GM12801 (cell line): ENCODE measurements around the gene SH2D3C.

ENCODE experiments used
- TF ChIP-seq, protein P1 (sequence below): IDR thresholded peaks from one replicate; pipeline ENCODE4 v1.5.1; 2011; ENCODE audit warnings: control low read depth; ENCODE audit not compliant: insufficient read length; ENCODE audit errors: extremely low read depth

Gene SH2D3C

DNA sequence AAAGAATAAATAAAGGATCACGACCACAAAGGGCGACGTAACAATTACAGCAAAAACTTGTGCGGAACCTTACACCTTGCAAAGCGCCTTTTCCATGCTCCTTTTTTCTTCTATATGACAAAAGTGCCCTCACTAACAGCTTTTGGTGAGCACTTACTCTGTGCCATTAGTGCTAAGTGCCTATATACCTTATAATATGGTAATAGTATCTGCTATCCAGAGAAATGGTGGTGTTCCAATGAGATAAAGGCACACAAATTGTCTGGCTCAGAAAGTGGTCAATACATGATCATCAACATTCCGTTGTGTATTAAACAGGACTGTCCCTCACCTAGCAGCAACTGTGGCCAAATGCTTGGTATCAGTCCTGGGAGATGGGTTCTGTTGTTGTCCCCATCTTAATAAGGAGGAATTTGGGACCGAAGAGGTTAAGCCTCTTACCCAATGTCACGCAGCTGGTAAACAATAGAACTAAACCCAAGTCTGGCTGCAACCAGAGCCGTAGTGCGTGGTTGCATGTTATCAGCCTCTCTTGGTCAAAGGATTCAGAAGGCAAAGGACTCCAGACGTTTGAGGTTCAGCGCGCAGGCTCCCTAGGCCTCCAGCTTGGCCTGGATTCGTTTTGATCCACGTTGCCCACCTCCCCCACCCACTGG is 42.8 kb downstream of the SH2D3C start:
- TF ChIP-seq, protein P1, sequence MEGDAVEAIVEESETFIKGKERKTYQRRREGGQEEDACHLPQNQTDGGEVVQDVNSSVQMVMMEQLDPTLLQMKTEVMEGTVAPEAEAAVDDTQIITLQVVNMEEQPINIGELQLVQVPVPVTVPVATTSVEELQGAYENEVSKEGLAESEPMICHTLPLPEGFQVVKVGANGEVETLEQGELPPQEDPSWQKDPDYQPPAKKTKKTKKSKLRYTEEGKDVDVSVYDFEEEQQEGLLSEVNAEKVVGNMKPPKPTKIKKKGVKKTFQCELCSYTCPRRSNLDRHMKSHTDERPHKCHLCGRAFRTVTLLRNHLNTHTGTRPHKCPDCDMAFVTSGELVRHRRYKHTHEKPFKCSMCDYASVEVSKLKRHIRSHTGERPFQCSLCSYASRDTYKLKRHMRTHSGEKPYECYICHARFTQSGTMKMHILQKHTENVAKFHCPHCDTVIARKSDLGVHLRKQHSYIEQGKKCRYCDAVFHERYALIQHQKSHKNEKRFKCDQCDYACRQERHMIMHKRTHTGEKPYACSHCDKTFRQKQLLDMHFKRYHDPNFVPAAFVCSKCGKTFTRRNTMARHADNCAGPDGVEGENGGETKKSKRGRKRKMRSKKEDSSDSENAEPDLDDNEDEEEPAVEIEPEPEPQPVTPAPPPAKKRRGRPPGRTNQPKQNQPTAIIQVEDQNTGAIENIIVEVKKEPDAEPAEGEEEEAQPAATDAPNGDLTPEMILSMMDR: no peak

DNA sequence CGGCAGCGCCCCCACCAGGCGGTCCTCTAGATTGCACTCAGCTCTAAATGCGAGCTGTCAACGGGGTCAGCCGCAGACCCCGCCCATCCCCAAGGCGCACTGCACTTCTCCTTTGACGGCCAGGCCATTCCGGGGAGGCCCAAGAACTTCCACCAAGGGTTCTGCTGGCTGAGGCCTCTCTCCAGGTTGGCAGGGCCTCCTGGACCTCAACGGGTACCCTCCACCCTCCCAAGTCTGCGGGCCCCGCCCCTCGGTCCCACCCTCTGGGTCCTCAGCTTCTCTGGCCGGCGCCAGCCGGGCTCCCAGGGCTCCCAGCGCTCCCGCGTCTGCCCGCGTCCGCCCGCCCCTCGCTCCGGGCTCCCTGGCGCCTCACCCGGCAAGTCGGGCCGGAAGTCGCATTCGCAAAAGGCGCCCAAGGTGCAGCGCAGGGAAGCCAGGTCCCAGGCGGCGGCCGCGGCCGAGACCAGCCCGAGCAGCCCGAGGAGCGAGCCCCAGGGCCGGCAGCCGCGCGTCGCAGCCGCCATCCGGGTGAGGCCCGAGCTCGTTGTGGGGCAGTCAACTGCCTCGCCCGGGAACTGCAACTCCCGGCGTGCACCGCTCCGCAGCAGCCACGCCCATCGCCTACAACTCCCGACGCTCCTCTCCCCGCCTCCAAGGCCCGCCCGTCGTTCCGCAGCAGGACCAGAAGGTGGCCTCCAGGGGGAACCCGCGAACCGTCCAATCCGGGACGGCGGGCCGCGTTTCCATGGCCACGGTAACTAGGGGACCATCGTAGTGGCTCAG is 43.5 kb downstream of the SH2D3C start, which contains the start of gene TOR2A:
Gene TOR2A, minus strand, starts transcription at position 548 of the 783 bp plus-strand sequence. Its CDS starts 24 bp downstream, at position 524.
- TF ChIP-seq, protein P1: no peak

DNA sequence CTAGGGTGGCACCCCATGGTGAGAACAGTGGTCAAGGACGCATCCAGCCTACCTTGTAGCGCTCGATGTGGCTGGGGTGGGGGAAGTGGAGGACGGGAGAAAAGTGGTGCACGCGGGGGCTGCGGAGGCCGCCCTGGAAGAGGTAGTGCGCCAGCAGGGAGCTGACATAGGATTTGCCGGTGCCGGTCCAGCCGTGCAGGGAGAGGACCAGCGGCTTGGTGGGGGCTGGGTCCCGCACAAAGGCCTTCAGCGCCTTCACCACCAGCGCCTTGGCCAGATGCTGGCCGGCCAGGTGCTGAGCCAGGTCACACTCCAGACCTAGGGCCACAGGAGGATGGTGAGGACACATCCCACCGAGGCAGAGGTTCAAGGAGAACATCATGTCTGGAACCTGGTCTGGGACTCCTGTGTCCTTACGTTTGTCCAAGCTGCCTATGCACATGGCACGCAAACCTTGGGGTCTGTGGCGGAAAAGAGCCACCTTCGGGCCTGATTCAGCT is 44.2 kb downstream of the SH2D3C start:
- TF ChIP-seq, protein P1: no peak

DNA sequence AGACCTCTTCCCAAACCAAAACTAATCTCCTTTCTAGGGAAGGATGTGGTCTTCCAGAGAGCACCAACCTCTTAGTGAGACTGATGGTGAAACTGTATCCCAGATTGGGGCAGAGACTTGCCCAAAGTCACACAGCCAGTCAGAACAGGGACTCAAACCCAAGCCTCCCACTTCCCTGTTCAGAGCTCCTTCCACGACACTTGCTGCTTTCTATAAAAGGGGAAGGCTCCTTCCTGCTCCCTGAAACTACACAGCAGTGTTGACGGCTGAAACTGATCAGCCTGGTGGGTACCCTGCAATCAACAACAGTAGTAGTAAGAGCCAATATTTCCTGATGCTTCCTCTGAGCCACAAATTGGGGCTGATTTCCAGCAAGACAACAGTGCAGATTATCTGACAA is 44.9 kb downstream of the SH2D3C start:
- TF ChIP-seq, protein P1: no peak

DNA sequence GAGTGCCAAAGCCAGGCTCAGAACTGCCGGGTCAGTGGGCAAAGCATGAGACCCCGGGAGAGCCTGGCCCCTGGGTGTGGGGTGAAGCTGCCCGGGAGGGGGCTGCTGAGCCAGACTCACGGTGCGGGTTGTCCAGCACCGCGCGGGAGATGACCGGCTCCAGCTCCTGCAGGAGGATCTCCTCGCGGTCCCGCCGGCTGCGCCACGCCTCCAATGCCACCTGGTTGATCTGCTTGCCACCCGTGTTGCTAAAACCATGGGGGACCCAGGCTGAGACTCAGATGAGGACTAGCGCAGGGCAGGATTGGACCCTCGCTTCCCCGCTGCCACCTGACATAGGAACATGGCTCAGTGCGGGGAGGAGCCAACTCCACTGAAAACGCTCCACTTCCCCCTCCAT is 46.0 kb downstream of the SH2D3C start:
- TF ChIP-seq, protein P1: no peak

DNA sequence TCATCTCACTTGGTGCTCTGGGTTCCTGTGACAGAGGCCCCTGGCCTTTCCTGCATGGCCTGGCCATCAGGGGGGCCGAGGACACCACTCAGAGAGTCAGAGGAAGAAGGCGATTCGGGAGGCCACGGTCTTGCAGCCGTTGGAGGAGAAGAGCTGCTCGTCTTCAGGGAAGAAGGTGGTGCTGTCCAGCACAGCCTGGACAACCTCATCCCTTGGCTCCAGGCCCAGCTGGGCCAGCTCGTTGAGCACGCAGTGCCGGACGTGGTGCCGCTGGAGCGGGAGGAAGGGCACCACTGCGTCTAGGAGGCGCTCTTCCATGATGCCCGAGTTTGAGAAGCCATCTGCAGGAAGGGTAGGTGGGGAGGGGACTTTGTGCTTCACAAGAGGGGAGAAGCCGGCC is 46.5 kb downstream of the SH2D3C start:
- TF ChIP-seq, protein P1: no peak

DNA sequence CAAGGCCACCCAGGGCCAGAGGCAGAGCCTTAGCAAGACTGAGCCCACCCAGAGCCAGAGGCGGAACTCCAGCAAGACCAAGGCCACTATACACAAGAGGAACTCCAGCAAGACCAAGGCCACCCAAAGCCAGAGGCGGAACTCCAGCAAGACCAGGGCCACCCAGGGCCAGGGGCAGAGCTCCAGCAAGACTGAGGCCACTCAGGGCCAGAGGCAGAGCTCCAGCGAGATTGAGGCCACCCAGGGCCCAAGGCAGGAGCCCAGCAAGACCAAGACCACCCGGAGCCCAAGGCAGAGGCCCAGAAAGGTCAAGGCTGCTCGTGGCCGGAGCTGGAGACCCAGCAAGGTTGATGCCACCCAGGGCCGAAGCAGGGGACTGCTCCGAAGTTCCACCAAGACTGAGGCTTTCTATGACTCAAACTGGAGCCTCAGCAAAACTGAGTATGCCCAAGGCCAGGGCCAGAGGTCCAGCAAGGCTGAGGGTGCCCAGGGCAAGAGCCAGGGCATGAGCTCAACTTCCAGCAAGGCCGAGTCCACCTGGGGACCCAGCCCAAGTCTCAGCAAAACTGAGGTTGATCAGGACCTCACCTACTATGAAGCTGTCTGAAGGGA is 47.6 kb downstream of the SH2D3C start:
- TF ChIP-seq, protein P1: no peak
